ENCODE data around the gene PSAP.

The PSAP gene

GRCh38 chr10:71783917-71784678 lies 67.0 kb downstream of the PSAP start:
- Histone ChIP-seq H3K36me3 (ENCODE audit: control insufficient read depth, insufficient read depth, low read length) (no peaks in the 10 kb centered on the region), H3K4me1 (ENCODE audit: control insufficient read depth, insufficient read depth, low read length) (no peaks in the 10 kb centered on the region), H3K27me3 (ENCODE audit: control insufficient read depth, insufficient read depth, low read length, poor library complexity, severe bottlenecking) (no peaks in the 10 kb centered on the region), H3K27ac (ENCODE audit: insufficient read depth, low read depth, low read length, poor library complexity, severe bottlenecking) (no peak overlapping the region), H3K4me3 (ENCODE audit: insufficient read depth, low read depth, low read length) (no peak overlapping the region), H3K9me3 (ENCODE audit: control insufficient read depth, low read length) (no peaks in the 10 kb centered on the region)
- WGBS, 2 experiments, result 92% methylated on average over 17 of the region's 17 CpGs

DNA sequence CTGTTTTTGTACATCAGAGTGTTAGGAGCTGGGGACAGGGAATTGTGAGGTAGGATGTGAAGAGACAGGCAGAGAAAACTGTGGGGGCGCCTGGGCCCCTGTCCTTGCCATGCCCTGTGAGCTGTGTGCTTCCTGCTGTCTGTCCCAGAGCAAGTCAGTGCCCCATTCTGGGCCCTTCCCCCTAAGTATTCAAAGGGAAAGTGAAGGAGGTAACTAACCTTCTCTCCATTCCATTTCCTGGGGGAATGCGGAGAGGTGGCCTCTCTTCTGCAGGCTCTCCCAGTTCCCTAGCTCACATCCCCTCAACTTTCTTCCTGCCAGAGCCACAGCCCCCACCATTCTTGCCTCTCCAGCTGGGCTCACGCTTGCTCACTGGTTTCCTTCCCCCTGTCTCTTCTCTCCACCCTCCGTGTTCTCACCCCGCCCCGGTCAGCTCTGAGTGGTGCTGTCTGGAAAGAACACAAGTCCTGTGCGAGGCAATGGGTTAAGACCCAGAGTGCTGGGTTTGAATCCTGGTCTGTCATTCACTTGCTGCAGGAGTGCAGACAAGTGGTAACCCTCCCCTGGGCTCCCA lies 68.0 kb downstream of the PSAP start:
- no peak overlapping the region for H3K27ac ChIP-seq (ENCODE audit: insufficient read depth, low read depth, low read length, poor library complexity, severe bottlenecking)
- no peak overlapping the region for H3K4me3 ChIP-seq (ENCODE audit: insufficient read depth, low read depth, low read length)
- no peaks in the 10 kb centered on the region for H3K27me3 ChIP-seq (ENCODE audit: control insufficient read depth, insufficient read depth, low read length, poor library complexity, severe bottlenecking)
- 60 to 64% methylated on average over 7 of the region's 7 CpGs for WGBS, 2 experiments
- H3K9me3 ChIP-seq (ENCODE audit: control insufficient read depth, low read length), result no peaks in the 10 kb centered on the region
- no peaks in the 10 kb centered on the region for H3K4me1 ChIP-seq (ENCODE audit: control insufficient read depth, insufficient read depth, low read length)
- no peaks in the 10 kb centered on the region for H3K36me3 ChIP-seq (ENCODE audit: control insufficient read depth, insufficient read depth, low read length)

GRCh38 chr10:71782221-71782916 lies 68.7 kb downstream of the PSAP start:
- H3K4me3 ChIP-seq (ENCODE audit: insufficient read depth, low read depth, low read length), result no peak overlapping the region
- H3K4me1 ChIP-seq (ENCODE audit: control insufficient read depth, insufficient read depth, low read length), result no peaks in the 10 kb centered on the region
- H3K27ac ChIP-seq (ENCODE audit: insufficient read depth, low read depth, low read length, poor library complexity, severe bottlenecking), result no peak overlapping the region
- no peaks in the 10 kb centered on the region for H3K9me3 ChIP-seq (ENCODE audit: control insufficient read depth, low read length)
- H3K36me3 ChIP-seq (ENCODE audit: control insufficient read depth, insufficient read depth, low read length), result no peaks in the 10 kb centered on the region
- 83 to 88% methylated on average over 6 of the region's 6 CpGs for WGBS, 2 experiments
- no peaks in the 10 kb centered on the region for H3K27me3 ChIP-seq (ENCODE audit: control insufficient read depth, insufficient read depth, low read length, poor library complexity, severe bottlenecking)

DNA sequence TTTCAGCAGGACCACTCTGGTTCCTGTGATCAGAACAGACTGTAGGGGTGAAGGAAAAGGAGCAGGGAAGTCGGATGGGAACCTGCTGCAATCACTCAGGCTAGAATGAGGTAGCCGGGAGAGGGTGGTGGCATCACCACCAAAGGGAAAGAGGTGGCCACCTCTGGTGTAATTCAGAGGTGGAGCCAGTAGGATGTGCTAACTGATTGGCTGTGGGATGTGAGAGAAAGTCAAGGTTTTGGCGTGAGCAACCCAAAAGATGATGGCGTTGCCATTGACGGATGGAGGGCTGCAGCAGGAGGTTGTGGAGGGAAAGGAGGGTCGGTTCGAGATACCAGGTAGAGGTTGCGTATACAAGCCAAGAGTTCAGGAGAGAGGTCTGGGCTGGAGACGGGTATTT lies 70.3 kb downstream of the PSAP start:
- Histone ChIP-seq H3K27me3 (ENCODE audit: control insufficient read depth, insufficient read depth, low read length, poor library complexity, severe bottlenecking) (no peaks in the 10 kb centered on the region), H3K4me3 (ENCODE audit: insufficient read depth, low read depth, low read length) (no peak overlapping the region), H3K27ac (ENCODE audit: insufficient read depth, low read depth, low read length, poor library complexity, severe bottlenecking) (no peak overlapping the region), H3K36me3 (ENCODE audit: control insufficient read depth, insufficient read depth, low read length) (no peaks in the 10 kb centered on the region), H3K9me3 (ENCODE audit: control insufficient read depth, low read length) (no peaks in the 10 kb centered on the region), H3K4me1 (ENCODE audit: control insufficient read depth, insufficient read depth, low read length) (no peaks in the 10 kb centered on the region)
- WGBS, 2 experiments, result 82 to 85% methylated on average over 9 of the region's 9 CpGs

DNA sequence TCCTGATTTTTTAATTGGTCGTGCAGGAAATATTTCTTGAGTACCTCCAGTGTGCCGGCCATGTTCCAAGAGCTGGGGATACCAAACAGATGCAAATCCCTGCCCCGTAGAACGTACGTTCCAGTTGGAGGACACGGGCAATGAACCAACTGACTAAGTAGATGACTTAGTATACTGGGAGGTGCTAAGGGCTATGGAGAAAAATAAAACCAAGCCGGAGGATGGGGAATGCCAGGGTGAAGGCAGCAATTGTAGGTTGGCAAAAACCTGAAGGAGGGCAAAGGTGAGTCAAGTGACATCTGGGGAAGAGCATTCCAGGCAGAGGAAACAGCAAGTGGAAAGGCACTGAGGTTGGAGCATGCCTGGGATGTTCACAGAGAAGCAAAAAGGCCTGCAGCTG lies 70.9 kb downstream of the PSAP start:
- H3K4me3 ChIP-seq (ENCODE audit: insufficient read depth, low read depth, low read length), result no peak overlapping the region
- WGBS, 2 experiments, result 93 to 94% methylated on average over 7 of the region's 7 CpGs
- H3K36me3 ChIP-seq (ENCODE audit: control insufficient read depth, insufficient read depth, low read length), result no peaks in the 10 kb centered on the region
- H3K27me3 ChIP-seq (ENCODE audit: control insufficient read depth, insufficient read depth, low read length, poor library complexity, severe bottlenecking), result no peaks in the 10 kb centered on the region
- H3K27ac ChIP-seq (ENCODE audit: insufficient read depth, low read depth, low read length, poor library complexity, severe bottlenecking), result no peak overlapping the region
- H3K4me1 ChIP-seq (ENCODE audit: control insufficient read depth, insufficient read depth, low read length), result no peaks in the 10 kb centered on the region
- H3K9me3 ChIP-seq (ENCODE audit: control insufficient read depth, low read length), result no peaks in the 10 kb centered on the region

DNA sequence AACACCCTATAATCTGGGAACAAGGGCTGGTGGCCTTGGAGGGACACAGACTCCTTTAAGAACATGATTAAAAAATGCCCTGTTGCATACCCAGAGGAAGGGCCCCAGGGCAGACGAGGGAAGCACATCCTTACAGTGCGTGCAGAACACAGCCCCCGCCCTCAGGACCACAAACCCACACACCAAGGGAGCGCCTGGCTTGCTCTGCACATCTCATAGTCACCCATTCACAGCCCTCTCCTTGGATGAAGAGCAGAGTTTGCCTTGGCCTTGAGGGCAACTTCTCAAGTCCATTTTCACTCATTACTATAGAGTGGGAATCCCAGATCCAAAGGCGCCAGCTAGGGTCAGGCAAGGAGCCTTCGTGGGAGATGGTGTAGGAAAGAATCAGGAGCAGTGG lies 71.4 kb downstream of the PSAP start:
- Histone ChIP-seq H3K27ac (ENCODE audit: insufficient read depth, low read depth, low read length, poor library complexity, severe bottlenecking) (no peak overlapping the region), H3K9me3 (ENCODE audit: control insufficient read depth, low read length) (no peaks in the 10 kb centered on the region), H3K27me3 (ENCODE audit: control insufficient read depth, insufficient read depth, low read length, poor library complexity, severe bottlenecking) (peaks cover 3% of the 10 kb centered on the region), H3K4me1 (ENCODE audit: control insufficient read depth, insufficient read depth, low read length) (no peaks in the 10 kb centered on the region), H3K4me3 (ENCODE audit: insufficient read depth, low read depth, low read length) (no peak overlapping the region), H3K36me3 (ENCODE audit: control insufficient read depth, insufficient read depth, low read length) (no peaks in the 10 kb centered on the region)
- 88 to 92% methylated on average over 6 of the region's 6 CpGs for WGBS, 2 experiments

- Histone ChIP-seq H3K27ac (ENCODE audit: insufficient read depth, low read depth, low read length, poor library complexity, severe bottlenecking) (no peak overlapping the region), H3K27me3 (ENCODE audit: control insufficient read depth, insufficient read depth, low read length, poor library complexity, severe bottlenecking) (peaks cover 17% of the 10 kb centered on the region), H3K9me3 (ENCODE audit: control insufficient read depth, low read length) (no peaks in the 10 kb centered on the region), H3K4me1 (ENCODE audit: control insufficient read depth, insufficient read depth, low read length) (peaks cover under 1% of the 10 kb centered on the region), H3K36me3 (ENCODE audit: control insufficient read depth, insufficient read depth, low read length) (no peaks in the 10 kb centered on the region), H3K4me3 (ENCODE audit: insufficient read depth, low read depth, low read length) (no peak overlapping the region)
- 86 to 91% methylated on average over 10 to 11 of the region's 11 CpGs for WGBS, 2 experiments
These were observed 72.8 kb downstream of the PSAP start for GRCh38 chr10:71778071-71778825.

DNA sequence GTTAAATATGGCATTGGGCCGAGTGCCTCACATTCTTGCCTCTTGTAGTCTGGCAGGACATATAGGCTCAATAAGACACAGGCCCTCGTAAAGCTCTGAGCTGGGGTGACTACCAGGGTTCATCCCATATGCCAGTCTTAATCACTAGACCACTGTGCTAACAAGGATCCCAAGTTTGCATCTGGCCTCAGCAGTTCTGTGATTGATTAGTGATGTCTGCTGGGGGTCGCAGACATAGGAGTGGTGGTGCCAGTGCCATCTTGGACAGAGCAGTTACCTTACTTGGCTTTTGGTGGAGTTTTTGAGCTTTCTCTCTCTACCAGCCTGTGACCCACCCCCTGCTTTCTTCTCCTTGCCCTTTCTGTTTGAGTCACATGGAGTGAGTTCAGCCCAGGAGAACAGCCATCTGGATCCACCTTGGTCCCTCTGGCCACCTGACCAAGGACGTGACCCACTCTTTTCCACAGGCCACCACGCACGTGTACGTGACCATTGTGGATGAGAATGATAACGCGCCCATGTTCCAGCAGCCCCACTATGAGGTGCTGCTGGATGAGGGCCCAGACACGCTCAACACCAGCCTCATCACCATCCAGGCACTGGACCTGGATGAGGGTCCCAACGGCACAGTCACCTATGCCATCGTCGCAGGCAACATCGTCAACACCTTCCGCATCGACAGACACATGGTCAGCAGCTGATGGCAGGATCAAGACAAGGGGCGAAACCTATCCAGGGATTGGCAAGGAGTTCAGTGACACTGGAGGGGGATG lies 73.7 kb downstream of the PSAP start:
- WGBS, 2 experiments, result 94 to 95% methylated on average over 17 of the region's 17 CpGs
- Histone ChIP-seq H3K36me3 (ENCODE audit: control insufficient read depth, insufficient read depth, low read length) (no peaks in the 10 kb centered on the region), H3K27me3 (ENCODE audit: control insufficient read depth, insufficient read depth, low read length, poor library complexity, severe bottlenecking) (peaks cover 25% of the 10 kb centered on the region), H3K4me3 (ENCODE audit: insufficient read depth, low read depth, low read length) (no peak overlapping the region), H3K9me3 (ENCODE audit: control insufficient read depth, low read length) (no peaks in the 10 kb centered on the region), H3K27ac (ENCODE audit: insufficient read depth, low read depth, low read length, poor library complexity, severe bottlenecking) (no peak overlapping the region), H3K4me1 (ENCODE audit: control insufficient read depth, insufficient read depth, low read length) (peaks cover 4% of the 10 kb centered on the region)

DNA sequence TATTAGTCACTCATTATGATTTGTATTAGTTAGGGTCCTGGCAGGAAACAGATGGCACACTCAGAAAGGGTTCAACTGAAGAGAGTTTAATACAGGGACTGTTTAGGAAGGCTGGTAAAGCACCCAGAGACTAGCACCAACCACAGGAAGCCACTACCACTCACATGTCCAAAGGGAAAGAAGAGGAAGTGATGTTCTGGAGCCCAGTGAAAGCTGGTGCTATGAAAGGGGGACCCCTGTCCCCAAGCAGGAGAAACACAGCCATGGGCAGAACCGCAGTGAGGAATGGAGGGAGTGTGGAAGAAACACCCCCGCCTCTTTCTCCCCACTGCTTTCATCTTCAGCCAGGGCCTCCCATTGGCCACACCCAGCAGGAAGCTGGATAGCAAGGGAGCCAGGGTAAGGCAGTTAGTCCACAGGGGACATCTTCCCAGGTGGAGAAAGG lies 74.5 kb downstream of the PSAP start:
- Histone ChIP-seq H3K27me3 (ENCODE audit: control insufficient read depth, insufficient read depth, low read length, poor library complexity, severe bottlenecking) (peaks cover 34% of the 10 kb centered on the region), H3K9me3 (ENCODE audit: control insufficient read depth, low read length) (no peaks in the 10 kb centered on the region), H3K27ac (ENCODE audit: insufficient read depth, low read depth, low read length, poor library complexity, severe bottlenecking) (no peak overlapping the region), H3K4me1 (ENCODE audit: control insufficient read depth, insufficient read depth, low read length) (peaks cover 4% of the 10 kb centered on the region), H3K4me3 (ENCODE audit: insufficient read depth, low read depth, low read length) (no peak overlapping the region), H3K36me3 (ENCODE audit: control insufficient read depth, insufficient read depth, low read length) (no peaks in the 10 kb centered on the region)
- WGBS, 2 experiments, result 72 to 90% methylated on average over 2 of the region's 2 CpGs

Measured in ectodermal cell (in vitro differentiated cells).